ENCODE results near the gene NDUFS3.

- TF ChIP-seq CTCF (IDR thresholded peaks at IDR 0.05; ENCODE audit: poor library complexity) (no peak), EZH2phosphoT487 (IDR thresholded peaks at IDR 0.05; ENCODE audit: low read depth, severe bottlenecking, unreplicated experiment) (no peak), EZH2 (IDR thresholded peaks at IDR 0.05; ENCODE audit: borderline replicate concordance) (no peak)
Observed at GRCh38 chr11:47545298-47545697, 33.6 kb upstream of the NDUFS3 start.

All from hepatocyte (in vitro differentiated cells).